ENCODE results near the gene PXDN.

Gene PXDN

DNA sequence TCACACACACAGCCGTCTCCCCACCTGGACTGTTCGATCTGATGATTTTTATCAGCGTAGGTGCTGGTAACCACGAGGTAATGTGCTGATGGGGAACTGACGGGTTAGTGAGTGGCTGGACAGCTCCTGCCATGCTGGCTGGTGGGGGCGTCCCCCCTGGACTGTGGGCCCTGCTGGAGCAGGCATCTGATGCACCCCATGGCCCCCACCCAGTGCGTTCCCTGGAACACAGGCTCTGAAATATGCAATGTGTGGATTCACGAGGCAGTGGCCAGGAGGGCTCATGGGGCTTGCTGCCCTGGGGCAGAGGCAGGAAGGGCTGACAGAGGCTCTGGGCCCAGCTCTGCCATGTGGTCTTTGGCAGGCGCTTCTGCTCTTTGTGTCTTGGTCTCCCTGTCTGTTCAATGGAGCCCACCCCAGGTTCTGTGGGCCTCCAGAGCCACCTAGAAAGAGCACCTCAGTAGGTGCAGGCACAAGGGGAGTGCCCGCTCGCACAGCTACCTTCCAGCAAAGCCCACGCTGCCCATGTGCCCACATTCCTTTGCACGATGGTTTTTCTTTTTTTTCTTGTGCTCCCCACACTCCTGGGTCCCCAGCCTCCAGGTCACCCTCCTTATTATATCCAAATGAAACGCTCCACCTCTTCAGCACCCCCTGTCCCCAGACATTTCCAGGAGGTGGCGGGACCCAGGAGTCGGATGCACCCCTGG is 10.3 kb upstream of the PXDN start:
- DNase-seq = no peak

DNA sequence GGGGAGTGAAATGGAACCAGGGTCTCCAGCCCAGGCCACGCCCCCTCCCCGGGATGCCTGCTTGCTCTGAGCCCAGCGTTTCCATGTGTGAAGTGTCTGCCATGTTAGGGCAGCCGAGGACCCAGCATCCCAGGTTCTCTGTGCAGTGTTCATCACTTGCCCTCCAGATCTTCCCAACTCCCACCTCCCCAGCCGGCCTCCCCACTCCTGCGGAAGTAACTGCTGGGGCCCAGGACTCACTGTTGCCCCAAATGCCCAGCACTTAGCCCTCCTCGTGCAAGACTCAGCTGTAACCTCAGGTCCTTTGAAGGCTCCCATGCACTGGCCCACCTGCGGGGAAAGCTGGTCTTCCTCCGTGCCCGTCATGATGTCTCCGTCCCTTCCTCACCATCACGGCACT is 9.7 kb upstream of the PXDN start:
- DNase-seq = no peak

DNA sequence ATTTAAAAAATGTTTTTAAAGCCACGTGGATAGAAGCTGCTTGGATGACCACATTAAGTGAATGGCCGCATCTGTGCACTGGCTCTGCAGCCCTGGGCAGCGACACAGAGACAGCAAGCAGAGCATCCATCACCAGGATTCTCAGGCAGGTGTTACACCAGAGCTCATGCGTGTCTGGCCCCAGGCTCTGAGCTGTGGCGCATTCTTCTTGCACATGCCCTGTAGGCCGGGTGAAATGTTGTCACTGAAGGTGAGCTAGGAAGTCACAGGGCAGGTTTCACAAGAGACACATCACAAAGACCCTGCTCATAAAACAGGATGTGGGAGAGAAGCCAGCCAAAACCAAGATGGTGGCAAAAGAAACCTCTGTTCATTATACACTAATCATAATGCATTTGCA is 8.4 kb upstream of the PXDN start:
- DNase-seq = no peak

DNA sequence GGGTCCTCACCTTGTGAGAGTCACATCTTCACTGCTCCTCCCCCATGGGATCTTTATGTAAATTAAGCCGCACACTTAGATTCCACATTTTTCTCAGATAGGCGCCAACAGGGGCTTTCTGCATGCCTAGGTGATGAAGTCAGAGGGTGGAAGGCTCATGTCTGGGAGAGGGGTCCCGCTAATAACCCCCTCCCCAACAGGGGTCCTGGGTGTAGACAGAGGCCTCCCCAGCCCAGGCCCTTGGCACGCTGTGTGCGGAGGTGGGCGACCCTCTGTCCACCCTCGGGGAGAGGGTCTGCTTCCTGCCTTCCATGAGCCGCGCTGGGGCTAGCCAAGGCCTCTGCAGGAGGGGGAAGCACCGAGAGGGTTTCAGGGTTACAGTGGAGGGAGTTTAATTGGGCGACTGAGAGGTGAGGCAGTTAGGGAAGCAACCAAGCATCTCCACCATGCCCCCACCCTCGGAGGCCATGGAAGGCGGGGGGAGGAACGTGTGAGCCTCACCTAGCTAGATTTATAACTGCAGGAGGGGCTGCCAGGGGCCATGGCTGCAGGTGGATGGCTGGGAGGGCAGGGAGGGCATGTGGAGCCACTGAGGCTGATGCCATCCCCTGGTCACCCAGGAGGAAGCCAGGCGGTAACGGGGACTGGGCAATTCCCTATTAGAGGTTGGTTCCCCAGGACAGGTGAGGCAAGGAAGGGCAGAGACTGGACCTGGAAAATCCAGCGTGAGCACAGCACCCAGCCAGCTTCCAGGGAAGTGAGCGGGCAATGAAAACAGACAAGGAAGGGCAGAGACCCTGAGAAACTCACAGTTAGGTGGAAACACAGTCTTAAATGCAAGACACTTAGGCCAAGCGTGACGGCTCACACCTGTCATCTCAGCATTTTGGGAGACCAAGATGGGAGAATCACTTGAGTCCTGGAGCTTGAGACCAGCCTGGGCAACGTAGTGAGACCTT is 7.7 kb upstream of the PXDN start:
- no peak for DNase-seq

DNA sequence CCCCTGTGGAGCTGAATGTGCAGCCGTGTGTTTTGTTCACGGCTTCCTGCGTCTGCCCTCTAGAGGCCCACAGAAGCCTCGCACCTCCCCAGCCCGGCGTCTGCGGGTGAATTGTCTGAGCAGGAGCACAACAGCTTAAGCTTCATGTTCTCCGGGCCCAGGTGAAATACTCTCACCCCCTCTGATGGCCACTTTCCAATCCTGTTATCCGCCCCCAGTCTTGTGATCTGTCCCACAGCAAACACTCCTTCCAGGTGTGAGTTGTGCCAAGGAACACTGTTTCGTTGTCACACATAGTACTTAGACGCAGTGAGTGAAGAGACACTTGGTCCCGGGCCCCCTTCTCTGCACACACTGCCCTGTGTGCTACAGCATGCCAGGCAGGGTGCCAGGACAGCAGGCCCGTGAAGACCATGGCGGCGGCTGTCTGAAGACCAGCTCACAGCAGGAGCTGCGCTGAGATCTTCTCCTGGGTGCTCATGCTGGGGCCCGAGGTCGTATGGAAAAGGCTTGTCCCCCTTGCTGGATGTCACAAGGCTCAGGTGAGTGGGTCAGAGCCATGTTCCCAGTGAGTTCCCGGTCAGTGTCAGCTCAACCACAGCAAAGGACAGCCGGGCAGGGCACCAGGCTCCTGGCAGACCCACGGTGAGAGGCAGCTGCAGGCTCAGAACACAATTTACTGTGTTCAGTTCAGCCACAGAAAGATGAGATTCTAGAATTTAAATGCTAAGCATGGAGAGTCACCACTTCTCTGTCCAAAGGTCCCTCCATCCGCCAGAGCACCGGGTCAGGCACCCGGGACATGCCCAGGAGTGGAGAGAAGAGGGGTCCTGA is 6.8 kb upstream of the PXDN start:
- DNase-seq = peak in 1 of 2 donors; percentile 30

DNA sequence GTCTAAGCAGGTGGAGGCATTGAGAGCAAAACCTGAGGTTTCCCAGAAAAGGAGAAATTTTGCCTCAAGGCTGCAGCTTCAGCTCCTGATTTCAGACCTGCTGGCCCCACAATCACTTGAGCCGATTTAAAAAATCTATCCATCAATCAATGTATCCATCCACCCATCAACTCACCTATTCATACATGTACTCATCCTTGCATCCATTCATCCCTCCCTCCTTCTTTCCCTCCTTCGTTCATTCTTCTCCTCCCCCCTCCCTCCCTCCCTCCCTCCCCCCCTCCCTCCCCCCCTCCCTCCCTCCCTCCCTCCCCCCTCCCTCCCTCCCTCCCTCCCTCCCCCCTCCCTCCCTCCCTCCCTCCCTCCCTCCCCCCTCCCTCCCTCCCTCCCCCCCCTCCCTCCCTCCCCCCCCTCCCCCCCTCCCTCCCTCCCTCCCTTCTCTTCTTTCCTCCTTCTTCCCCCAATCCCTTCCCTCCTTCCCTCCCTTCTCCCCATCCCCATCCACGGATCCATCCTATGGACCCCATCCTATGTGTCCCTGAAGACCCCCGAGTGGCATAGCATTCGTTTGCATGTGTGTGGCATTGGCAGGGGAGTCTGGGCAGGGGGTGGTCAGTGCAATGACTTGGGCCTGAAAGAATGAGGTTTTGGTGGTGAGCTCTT is 6.1 kb upstream of the PXDN start:
- no peak for DNase-seq

DNA sequence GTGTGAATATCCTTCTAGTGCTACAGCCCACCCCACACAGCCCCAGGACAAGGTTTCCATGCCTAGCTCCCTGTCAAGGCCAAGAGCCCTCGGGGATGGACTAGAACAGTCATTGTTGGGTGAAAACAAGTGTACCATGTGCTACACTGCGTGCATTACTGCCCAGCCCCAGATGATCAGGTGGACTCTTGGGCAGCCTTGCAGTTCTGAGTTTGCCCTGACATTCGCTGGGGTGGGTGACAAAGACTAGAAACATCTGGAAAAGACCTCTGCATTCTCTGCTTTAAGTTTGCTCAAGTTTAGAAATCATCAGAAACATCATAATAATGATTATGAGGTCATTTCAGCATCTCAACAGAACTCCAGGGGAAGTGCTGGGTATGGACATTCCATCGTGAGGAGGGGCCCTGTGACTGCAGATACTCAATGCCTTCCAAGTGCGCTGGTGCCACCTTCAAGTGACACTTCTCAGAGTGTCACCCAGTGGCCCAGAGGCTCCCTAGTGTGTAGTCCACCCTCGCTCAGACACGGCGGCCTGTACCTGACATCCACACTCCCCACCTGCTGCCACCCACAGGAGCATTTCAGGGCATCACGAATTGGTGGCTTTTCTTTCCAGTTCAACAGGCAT is 5.3 kb upstream of the PXDN start:
- DNase-seq = no peak

DNA sequence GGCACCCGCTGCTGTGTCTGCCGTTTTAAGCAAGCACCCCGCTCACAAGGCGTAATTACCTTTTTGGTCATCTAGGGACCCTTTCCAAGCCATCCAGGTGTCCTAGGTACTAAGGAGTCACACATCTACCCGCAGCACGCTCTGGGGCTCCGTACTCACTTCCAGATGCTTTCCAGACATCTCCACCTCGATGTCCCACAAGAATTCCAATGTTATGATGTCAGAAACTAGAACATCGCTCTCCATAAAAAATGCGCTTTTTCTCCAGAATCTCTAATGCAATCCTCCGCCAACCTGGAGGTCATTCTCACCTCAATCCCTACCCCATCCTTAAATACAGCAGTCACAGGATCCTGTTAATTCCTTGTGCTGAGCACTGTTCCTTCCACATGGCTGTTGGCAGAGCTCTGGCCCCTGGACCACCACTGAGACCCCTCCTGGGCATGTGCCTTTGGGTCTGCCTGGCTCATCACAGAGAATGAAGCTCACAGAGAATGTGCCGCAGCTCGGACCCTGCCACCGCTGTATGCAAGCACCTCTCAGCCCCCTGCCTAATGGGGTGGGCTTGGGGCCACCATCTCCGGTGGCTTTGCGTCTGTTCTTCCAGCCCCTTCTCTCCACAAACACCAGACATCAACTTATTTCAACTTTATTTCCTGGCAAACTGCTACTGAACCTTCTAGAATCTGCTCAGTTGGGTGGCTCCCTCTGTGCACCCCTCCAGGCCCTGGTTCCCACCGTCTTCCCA is 4.6 kb upstream of the PXDN start:
- no peak for DNase-seq

DNA sequence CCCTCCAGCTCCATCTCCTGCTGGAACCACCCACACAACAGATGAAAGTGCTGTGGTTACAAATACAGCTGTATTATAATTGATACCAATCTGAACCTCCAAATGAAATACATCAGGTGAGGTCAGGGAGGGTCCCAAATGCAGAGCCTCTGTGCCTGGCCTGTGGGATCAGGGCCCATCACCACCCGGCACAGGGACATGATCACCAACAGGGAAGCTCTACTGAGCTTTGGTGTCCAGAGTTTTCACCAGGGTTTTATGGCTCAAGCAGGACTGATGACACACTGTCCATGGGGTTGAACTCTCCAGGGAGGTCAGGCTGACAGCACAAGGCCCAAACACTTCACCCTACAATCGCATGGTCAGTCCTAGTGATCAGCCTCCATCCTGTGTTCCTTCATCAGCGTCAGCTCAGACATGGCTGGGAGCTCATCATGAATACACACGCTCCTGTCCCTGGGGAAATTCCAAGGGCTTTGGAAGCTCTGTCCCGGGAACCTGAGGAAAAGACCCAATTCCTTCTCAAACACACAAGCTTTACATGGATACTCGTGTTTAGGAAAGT is 3.9 kb upstream of the PXDN start:
- no peak for DNase-seq

DNA sequence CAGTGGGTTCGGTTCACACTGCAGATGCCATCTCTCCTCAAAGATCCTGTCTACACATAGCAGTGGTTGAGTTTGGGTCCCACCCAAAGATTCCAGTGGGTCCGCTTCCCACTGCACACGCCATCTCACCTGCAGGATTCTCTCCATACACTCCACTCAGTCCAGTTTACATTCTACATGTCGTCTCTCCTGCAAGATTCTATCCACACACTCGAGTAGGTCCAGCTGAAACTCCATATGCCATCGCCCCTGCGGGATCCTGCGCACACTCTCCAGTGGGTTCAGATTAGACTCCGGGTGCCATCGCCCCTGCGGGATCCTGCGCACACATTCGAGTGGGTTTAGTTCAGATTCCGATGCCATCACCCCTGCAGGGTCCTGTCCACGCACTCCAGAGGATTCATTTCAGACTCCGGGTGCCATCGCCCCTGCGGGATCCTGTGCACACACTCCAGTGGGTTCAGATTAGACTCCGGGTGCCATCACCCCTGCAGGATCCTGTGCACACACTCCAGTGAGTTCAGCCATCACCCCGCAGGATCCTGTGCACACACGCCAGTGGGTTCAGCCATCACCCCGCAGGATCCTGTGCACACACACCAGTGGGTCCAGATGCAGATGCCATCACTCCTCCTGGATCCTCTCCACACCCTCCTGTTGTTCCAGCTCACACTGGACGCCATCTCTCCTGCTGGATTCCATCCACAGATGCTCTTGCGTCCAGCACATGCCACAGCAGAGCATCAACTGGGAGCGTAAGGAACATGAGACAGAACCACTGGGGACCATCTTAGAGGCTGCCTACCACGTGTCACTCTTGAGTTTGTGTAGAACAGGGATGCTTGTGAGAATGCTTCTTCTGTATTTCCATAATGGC is 3.0 kb upstream of the PXDN start:
- DNase-seq = no peak

DNA sequence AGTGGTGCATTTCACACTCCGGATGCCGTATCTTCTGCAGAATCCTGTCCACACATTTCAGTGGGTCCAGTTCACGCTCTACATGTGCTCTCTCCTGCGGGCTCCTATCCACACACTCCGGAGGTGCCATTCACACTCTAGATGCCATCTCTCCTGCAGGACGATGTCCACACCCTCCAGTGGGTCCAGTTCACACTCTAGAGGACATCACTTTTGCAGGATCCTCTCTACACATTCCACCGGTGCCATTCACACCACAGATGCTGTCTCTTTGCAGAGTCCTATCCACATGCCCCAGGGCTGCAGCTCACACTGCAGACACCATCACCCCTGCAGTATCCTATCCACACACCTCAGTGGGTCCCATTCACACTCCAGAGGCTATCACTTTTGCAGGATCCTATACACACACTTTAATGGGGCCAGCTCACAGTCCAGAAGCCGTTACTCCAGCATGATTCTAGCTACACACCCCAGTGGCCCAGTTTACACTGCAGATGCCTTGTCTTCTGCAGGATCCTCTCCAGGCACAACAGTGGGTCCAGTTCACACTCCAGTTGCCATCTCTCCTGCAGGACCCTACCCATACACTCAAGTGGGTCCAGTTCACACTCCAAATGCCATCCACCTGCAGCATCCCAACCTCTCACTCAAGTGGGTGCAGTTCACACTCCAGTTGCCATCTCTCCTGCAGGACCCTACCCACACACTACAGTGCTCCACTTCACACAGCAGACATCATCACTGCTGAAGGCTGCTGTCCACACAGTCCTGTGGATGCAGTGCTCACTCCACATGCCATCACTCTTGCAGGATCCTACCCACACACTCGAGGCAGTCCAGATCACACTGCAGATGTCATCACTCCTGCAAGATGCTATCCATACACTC is 2.1 kb upstream of the PXDN start:
- no peak for DNase-seq

DNA sequence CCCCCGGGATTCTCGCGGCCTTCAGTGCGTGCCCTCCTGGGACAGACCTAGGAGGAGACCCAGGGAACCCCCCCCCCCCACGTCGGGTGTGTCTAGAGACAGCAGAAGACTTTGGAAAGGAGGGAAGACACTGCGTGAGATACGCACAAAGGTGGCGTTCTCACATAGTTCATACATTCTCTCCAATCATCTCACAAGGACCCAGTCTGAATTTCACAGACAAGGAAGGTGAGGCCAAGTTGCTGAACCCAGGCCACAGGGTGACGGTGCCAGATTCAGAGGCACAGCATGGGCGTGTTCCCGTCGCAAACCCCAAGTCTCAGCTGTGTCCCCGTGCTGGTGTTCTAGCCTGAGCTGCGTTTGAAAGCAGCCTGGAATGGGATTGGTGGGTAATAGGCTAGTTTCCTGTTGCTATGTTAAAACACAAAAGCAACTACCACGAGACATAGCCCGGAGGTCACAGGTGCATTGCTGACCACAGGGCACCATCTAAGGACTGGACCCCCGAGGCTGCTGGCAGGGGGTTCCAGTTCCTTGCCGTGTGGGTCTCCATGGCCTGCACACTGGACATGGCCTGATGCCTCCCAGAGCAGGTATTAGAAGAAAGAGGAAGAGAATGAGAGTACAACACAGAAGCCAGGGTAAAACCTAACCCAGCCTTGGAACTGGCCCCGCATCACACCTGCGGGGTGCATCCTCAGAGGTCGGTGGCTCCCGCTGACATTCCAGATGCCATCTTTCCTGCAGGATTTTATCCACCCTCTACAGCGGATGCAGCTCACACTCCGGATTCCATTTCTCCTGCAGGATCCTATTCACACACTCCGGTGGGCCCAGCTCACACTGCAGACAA is 1.1 kb upstream of the PXDN start:
- DNase-seq = no peak

DNA sequence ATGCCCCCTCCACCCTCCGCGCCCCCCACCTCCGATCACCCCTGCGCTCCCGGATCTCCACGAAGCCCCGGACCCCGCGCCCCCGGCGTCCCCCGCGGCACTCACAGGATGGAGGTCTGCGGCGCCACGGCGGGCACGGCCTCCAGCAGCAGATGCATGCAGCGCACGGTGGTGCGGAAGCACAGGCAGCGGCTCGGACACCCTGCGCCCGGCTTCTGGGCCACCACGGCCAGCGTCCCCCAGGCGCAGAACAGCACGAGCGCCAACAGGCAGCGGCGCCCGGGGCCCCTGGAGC is 217 bp downstream of the PXDN start:
- DNase-seq = no peak

DNA sequence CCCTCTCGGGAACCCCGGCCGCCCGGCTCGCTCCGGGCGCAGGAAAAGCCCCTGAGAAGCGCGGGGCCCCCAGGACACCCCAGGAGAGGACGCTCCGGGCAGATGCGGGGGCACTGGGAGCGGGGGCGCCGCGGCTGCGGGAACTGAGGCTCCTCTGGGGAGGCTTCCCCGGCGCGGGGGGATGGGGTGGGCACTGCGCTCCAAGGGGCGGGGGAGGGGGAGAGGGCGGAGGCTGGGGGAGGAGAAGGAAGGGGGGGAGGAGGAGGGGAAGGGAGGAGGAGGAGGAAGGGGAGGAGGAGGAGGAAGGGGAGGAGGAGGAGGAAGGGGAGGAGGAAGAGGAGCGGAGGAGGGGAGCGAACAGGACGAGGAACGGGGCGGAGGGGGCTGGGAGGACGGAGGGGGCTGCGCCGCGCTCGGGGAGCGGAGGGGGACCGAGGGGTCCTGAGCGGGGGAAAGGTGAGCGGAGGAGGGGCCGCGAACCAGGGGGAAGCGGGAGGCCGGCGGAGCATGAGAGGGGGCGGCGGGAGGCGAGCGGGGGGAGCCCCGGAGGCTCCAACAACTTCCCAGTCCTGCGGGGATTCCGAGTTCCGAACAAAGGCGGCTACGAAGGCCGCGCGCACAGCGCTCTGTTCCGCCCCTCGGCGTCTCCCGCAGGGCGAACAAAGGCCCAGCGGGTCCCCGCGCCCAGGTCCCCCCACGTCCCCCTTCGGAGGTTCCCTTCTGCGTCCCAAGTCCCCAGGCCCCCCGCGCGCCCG is 742 bp downstream of the PXDN start:
- no peak for DNase-seq

DNA sequence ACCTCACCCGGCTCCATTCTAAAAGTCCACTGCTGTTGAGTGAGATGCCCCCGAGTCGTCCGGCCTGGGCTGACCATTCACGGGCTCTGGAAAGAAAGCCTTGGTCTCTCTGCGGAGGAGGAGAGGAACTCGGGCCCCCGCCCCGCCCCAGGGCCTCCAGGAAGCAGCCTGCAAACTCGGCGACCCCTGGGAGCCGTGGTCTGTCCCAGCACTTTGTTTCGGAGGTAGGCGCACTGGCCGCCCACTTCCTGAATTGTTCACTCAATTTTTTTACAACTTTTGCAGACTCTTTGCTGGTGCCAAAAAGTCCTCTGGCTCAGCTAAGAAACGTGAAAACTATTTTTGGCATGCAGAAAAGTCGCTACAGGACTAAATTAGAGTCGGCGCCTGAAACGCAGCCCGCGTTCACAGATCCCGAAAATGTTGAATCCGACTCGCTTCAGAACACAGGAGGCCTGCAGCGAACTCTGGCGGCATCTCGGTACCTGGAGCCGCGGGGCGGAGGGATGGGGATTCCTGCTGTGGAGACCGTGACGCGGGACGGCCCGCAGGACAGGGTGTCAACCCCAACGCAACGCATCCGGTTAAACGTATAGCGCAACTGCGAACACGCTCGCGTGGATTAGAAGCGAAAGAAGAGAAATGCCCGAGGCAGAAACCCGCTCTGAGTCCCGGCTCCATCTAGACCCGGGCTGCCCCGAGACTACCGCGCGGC is 1.5 kb downstream of the PXDN start:
- DNase-seq = no peak

DNA sequence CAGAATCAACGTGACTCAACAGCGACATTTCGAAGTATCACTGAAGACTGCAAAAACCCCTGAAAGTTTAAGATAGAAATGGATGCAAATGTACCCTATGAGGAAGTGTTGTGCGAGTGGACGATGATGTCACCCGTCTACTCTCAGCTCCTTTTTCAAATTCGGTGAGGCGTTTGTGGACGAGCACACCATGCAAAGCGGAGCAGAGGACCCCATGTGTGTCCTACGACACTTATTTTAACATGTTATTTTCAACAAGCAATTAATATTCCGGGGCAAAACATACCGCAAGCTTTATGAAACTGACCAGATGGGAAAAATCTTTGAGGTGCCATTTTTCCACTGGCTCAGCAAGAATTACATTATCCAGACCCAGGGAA is 2.0 kb downstream of the PXDN start:
- DNase-seq = no peak

DNA sequence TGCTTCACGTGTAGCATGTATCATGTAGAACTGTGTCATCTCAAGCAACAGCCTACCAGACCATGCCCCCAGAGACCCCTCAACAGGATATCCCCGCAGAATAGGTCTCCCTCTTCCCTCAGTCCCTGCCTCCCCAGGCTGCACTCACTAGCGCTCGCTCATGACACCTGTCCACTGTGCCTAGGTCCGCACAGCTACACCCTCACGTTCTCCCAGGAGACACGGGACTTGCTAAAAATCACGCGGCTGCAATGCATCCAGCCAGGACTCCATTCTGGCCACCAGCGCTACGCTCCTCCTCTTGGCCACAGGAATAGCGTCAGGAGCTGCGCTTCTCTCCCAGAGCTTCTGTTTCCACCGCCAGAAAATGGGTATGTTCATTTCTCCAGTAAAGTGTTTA is 2.5 kb downstream of the PXDN start:
- no peak for DNase-seq

All from inflammatory macrophage treated with lipopolysaccharide for 1 hour (primary cell).